ENCODE measurements around the gene TBL1X. TPM values are rescaled to one million over a fixed set of nuclear protein-coding genes. Genes with fewer than 3 reads are reported as not detected.

The TBL1X gene
- total RNA-seq, 4 donors from 2014 or later: 25.3 to 54.1 (median 38.2) TPM

DNA sequence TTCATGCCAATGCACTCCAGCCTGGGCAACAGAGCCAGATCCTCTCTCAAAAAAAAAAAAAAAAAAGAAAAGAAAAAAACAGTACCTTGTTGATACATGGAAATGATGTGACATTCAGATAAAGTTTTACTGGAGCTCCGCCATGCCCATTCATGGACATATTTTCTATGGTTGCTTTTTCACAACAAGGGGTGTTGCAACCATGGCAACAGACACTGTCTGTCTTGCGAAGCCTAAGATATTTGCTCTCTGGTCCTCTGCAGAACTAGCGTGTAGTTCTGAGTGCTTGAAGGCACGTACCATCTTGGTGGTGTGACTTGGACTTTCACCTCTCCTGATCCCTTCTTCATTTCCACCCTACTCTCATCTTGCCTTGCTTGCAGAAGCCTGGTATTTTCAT, 53.2 kb downstream of the TBL1X start:
- intact Hi-C loops (cut with DNase I): no loop called here
- TF ChIP-seq, protein P1, sequence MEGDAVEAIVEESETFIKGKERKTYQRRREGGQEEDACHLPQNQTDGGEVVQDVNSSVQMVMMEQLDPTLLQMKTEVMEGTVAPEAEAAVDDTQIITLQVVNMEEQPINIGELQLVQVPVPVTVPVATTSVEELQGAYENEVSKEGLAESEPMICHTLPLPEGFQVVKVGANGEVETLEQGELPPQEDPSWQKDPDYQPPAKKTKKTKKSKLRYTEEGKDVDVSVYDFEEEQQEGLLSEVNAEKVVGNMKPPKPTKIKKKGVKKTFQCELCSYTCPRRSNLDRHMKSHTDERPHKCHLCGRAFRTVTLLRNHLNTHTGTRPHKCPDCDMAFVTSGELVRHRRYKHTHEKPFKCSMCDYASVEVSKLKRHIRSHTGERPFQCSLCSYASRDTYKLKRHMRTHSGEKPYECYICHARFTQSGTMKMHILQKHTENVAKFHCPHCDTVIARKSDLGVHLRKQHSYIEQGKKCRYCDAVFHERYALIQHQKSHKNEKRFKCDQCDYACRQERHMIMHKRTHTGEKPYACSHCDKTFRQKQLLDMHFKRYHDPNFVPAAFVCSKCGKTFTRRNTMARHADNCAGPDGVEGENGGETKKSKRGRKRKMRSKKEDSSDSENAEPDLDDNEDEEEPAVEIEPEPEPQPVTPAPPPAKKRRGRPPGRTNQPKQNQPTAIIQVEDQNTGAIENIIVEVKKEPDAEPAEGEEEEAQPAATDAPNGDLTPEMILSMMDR (IDR thresholded peaks at IDR 0.05): no peak
- no peak for TF ChIP-seq POLR2A (IDR thresholded peaks at IDR 0.05; ENCODE audit: low read depth)
- TF ChIP-seq POLR2AphosphoS5 (IDR thresholded peaks at IDR 0.05): no peak
- TF ChIP-seq EP300 (IDR thresholded peaks at IDR 0.05): no peak
- H3K9me3 ChIP-seq: no peaks in the 10 kb centered on the region
- H3K36me3 ChIP-seq: no peaks in the 10 kb centered on the region
- H3K4me3 ChIP-seq: no peak overlapping the region
- H3K27ac ChIP-seq (replicated peaks in 1 of 4): no peak overlapping the region
- no peaks in the 10 kb centered on the region for H3K27me3 ChIP-seq
- 86% methylated on average over 4 of the region's 4 CpGs for WGBS
- peaks cover 5 to 37% (median 24%) of the 10 kb centered on the region in 4 donors for H3K4me1 ChIP-seq
- no peak for DNase-seq (ENCODE audit: extremely low spot score)

DNA sequence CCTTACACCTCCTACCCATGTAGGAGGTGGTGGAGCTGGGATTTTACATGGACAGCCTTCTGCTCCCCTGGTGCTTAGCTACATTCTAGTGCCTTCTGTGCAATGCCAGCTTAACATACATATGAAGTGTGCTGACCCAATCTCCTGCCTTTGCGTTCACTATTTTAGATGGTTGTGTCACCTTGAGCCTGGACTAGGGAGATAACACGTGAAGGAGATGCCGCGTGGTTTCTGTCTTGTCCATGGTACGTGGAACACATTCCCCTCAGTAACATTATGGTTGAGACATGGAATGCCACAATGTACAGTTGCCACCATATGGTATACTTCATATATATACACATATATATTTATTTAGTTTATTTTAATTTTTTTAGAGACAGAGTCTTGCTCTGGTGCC, 54.0 kb downstream of the TBL1X start:
- H3K36me3 ChIP-seq: no peaks in the 10 kb centered on the region
- peaks cover 5 to 37% (median 24%) of the 10 kb centered on the region in 4 donors for H3K4me1 ChIP-seq
- H3K4me3 ChIP-seq: no peak overlapping the region
- H3K9me3 ChIP-seq: no peaks in the 10 kb centered on the region
- H3K27ac ChIP-seq (replicated peaks in 1 of 4): peak overlapping the region in 3 of 4 donors; percentile 24 to 68 (median 35)
- intact Hi-C loops (cut with DNase I): no loop called here
- no peak for TF ChIP-seq EP300 (IDR thresholded peaks at IDR 0.05)
- TF ChIP-seq POLR2AphosphoS5 (IDR thresholded peaks at IDR 0.05): no peak
- TF ChIP-seq, protein P1 (IDR thresholded peaks at IDR 0.05): no peak
- TF ChIP-seq POLR2A (IDR thresholded peaks at IDR 0.05; ENCODE audit: low read depth): no peak
- no peaks in the 10 kb centered on the region for H3K27me3 ChIP-seq
- no peak for DNase-seq (ENCODE audit: extremely low spot score)
- 93% methylated on average over 5 of the region's 5 CpGs for WGBS

DNA sequence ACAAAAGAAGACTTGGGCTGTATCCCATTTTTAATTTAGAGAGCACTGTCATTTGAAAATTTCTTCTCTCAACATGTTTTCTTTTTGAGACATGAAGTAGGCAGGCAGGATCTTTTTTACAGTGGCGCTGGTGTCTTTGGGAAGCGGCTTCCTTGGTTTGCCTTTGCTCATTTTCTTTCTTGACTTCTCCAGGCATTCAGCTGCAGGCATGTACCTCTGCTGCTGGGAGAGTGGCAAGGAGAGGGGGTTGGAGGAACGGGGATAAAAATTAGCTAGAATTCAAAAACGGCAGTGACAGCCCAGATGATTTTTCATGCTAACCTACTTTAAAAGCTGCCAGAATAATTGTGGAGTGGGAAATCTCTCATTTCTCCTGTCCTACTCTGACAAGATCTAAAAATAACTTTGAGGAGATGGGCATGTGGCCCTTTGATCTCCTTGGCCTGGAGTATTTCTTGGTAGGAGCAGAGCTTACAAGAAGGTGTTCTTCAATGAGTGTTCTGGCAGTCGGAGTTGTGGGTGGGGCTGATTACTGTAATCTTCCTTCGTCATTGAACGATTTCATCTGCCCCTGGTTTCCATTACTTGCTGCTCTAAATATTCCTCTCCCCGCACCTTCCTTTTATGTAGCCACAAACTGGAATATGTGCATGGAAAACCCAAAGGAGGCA, 54.8 kb downstream of the TBL1X start:
- WGBS: 53% methylated on average over 8 of the region's 8 CpGs
- intact Hi-C loops (cut with DNase I): no loop called here
- peaks cover 5 to 31% (median 24%) of the 10 kb centered on the region in 4 donors for H3K4me1 ChIP-seq
- no peaks in the 10 kb centered on the region for H3K9me3 ChIP-seq
- no peak overlapping the region for H3K4me3 ChIP-seq
- TF ChIP-seq, protein P1 (IDR thresholded peaks at IDR 0.05): no peak
- peak; percentile 27 to 51 for TF ChIP-seq POLR2AphosphoS5 (IDR thresholded peaks at IDR 0.05)
- peak; percentile 68 for TF ChIP-seq EP300 (IDR thresholded peaks at IDR 0.05)
- no peak for TF ChIP-seq POLR2A (IDR thresholded peaks at IDR 0.05; ENCODE audit: low read depth)
- no peaks in the 10 kb centered on the region for H3K36me3 ChIP-seq
- H3K27me3 ChIP-seq: no peaks in the 10 kb centered on the region
- peak overlapping the region; percentile 38 to 72 (median 51) for H3K27ac ChIP-seq (replicated peaks in 1 of 4)
- no peak for DNase-seq (ENCODE audit: extremely low spot score)

DNA sequence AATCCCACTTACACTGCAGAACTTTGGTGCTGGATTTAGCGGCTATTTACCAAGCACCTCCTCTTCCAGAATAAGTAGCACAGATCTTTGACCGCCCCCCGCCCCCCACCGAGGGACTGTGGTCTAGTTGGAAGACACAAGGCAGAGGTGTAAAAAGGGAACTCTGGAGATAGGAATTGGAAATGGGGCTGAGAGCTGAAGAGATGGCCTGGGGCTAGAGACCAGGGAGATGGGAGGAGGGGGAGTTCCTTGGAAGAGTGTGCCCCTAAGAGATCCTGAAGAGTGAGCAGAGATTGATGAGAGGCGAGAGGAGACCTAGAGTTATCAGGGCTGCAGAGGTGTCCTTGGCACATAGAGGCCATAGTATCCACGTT, 55.3 kb downstream of the TBL1X start:
- peak overlapping the region; percentile 38 to 72 (median 51) for H3K27ac ChIP-seq (replicated peaks in 1 of 4)
- no peaks in the 10 kb centered on the region for H3K9me3 ChIP-seq
- no peaks in the 10 kb centered on the region for H3K36me3 ChIP-seq
- TF ChIP-seq POLR2A (IDR thresholded peaks at IDR 0.05; ENCODE audit: low read depth) (no peak), EP300 (IDR thresholded peaks at IDR 0.05) (no peak), POLR2AphosphoS5 (IDR thresholded peaks at IDR 0.05) (no peak)
- TF ChIP-seq, protein P1 (IDR thresholded peaks at IDR 0.05): no peak
- WGBS: 66% methylated on average over 6 of the region's 6 CpGs
- DNase-seq (ENCODE audit: extremely low spot score): no peak
- no peaks in the 10 kb centered on the region for H3K27me3 ChIP-seq
- intact Hi-C loops (cut with DNase I): no loop called here
- H3K4me1 ChIP-seq: peaks cover 3 to 31% (median 19%) of the 10 kb centered on the region in 4 donors
- H3K4me3 ChIP-seq: no peak overlapping the region

All from esophagus muscularis mucosa (tissue), 4 donors.